GM04504 (cell line): ENCODE data around the gene CHD5.

Experiments
- DNase-seq: peaks from one replicate; pipeline ENCODE4 v3.0.0-alpha.2; 2012; ENCODE audit warnings: low read depth

The CHD5 gene

DNA sequence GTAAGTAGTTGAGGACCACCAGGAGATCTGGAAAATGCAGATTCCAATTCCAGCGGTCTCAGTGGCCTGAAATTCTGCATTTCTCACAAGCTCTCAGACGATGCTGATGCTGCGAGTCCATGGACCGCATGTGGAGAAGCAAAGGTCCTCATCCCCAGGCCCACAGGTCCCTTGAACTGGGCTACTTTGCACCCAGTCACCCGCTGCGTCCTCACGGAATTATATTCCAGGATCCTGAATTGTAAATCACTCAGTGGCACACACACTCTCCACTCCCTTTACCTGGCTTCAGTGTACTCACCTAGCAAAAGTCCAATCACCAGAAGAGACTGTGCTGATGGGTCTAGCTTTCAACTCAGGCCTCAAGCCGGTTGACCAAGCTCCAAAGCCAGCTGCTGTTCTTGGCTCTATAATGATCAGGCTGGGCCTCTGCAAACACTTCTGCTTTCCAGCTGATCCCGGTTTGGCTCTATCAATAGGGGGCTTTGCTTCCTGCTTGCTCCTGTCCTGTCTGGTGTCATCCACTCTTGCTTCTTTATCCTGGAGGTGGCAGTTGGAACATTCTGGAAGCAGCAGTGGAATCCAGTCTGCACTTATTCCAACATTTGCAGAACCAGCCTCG, 20.2 kb upstream of the CHD5 start:
- no peak for DNase-seq

DNA sequence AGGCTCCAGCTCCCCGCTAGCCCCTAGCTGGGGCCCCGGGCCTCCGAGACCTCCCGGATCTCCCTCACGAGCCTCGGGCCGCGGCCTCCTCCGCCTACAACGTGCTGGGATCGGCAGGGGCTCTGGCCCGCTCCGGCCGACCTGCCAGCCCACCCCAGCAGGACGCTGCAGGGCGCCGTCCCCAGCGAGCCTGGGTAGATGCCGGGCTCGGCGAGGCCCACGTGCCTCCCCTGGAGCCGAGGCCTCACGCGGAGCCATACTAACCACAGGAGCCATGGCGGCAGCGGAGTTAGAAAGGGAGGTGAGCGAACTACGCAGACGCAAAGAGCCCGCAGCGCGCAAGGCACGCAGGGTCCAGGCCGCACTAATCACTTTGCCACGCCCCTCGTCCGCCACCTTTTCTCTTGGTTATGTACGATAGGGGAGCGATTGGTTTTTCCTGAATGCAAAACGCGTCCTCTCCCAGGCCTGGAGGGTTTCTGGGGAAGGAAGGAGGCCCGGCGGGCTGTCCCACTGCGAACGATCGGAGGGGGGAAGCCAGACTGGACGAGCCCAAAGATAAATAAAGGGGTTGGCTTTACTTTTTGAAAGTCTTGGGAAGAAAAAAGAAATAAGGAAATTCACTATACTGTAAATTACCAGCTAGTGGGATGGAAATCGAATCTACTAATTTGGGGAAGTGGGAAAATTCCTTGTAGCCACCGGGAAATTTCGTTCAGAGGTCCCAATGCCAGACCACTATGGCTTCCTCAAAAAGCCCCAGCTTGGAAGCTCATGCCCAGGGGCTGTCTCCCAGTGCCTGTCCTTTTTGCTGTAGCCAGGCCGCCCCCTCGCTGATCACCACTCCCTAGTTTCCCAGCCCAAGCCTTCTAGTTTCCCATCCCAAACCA, 19.4 kb upstream of the CHD5 start, which contains the start of gene RPL22:
Gene RPL22, minus strand, starts transcription at position 298 of the 890 bp plus-strand sequence. Its CDS starts 22 bp downstream, at position 276.
- peak; percentile 99 for DNase-seq

DNA sequence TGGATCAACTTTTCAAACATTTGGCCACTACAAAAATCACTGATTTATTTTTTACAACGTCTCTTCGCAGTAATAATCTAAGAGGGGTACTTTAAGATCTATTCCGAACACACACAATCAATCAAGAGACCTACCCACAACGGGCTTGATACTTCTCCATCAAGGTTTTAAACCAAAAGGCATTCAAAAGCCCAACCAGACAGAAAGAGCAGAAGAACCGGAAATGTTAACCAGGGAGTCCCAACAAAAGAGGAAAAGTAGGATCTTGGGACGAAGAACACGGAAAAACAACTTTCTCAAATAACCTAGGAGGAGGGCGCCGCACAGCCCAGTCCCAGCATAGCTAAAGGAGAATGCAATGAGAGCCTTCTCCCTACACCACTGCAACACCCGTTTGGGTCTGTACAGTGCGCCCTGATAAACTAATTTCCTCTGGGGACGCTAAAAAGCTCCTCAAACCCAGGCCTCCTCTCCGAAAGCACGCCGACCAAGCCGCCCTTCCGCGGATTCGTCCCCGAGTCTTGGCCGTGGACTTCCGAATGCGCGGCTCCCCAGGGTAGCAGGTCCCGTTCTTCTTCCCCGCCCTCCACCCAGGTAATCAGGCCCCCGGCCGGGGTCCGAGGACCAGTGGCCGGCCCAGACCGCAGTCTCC, 18.7 kb upstream of the CHD5 start:
- no peak for DNase-seq

DNA sequence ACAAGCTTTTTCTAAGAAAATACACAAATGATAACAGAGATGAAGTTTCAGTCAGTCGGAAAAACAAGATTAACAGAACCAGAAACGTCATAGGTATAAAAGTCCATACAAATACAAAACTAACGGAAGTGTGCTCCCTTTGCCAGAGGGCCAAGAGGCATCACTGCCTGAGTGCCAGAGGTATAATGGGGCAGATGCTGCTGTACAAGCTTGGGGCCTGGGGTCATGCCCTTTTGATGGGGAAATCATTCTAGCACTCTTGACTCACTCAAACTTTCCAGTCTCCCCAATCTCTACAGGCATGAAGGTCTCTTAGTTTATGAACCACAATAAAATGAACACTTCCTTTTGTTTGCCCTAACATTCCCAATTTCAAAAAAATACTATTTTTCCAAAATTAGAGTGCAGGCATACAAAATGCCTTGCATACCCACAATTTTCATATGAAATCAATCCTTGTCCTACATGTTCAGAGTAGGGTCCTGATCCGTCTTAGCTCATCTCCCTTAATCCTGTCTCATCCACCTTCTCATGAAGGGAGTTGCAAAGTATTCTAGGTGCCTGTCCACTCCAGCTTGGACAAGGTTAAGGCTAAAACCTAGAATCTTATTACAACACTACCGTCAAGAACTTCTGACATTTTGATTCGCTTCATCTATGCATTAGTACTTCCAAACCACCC, 17.8 kb upstream of the CHD5 start:
- no peak for DNase-seq

DNA sequence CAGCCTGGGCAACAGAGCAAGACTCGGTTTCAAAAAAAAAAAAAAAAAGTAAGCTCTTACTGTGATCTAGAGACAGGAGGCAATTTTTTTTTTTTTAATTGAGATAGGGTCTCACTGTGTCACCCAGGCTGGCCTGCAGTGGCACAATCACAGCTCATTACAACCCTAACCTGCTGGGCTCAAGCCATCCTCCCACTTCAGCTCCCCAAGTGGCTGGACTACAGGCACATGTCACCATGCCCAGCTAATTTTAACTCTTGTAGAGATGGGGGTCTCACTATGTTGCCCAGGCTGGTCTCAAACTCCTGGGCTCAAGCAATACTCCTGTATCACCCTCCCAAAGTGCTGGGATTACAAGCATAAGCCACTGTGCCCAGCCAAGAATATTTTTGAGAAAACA, 11.8 kb upstream of the CHD5 start:
- no peak for DNase-seq

DNA sequence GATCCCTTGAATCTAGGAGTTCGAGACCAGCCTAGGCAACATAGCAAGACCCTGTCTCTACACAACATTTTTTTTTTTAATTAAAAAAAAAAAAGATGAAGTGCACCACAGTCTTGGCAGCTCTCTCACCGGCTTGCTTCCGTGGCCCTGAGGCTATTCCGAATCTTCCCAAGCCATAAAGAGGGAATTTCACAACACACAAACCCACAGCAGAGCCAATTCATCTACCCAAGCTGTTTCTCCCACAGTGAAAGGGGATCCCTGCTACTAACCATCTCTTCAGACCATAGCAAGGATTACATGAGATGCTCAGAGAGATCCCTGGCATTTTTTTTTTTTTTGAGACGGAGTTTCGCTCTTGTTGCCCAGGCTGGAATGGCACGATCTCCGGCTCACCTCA, 8.3 kb upstream of the CHD5 start:
- no peak for DNase-seq

DNA sequence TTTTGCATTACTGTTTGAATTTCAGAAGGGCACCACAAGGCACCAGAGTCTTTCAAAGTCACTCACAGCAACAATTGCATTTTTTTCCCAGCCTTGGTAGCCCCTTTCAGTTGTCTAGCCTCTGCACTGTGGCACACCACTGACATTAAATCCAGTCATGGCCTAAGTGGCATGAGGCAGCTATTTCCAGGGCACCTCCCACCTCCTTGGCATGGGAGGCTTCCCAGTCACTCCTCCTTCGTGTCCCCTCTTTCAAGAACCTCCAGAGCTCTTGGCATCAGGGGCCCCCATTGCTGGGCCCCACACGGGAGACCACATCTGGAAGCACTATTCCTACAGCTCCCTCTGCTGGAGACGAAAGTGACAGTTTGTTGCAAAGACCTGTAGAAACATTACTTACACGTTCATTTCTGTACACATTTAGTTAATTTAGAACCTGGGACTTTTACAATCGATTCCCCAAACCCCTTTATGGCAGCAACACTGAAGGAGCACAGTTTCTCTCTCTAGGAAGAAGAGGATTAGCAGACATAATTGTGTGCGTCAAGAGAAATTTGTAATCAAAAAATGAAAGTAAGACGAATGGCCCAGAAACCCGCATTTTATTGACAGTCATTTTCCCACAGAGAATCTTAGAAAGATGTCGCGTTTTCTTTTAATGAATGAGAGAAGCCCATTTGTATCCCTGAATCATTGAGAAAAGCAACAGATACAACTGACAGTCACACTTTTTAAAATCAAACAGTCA, 5.7 kb upstream of the CHD5 start:
- no peak for DNase-seq

DNA sequence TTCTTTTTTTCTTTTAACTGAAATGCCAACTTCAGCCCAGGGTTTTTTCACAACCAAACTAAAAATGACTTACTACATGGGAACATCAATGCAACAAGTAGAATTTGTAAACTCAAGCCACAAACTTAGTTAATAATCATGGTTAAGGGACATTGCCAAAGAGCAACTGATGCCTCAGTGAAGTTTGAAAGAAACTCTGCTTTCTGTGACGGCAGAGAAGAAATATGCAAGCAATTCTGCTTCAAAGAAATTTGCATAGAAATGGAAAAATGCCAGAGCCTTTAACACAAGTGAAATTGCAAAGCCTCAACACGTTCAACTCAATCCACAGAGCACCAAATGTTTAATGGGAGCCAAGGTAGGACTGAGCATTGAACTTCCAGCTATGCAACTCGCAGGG, 5.0 kb upstream of the CHD5 start:
- no peak for DNase-seq

DNA sequence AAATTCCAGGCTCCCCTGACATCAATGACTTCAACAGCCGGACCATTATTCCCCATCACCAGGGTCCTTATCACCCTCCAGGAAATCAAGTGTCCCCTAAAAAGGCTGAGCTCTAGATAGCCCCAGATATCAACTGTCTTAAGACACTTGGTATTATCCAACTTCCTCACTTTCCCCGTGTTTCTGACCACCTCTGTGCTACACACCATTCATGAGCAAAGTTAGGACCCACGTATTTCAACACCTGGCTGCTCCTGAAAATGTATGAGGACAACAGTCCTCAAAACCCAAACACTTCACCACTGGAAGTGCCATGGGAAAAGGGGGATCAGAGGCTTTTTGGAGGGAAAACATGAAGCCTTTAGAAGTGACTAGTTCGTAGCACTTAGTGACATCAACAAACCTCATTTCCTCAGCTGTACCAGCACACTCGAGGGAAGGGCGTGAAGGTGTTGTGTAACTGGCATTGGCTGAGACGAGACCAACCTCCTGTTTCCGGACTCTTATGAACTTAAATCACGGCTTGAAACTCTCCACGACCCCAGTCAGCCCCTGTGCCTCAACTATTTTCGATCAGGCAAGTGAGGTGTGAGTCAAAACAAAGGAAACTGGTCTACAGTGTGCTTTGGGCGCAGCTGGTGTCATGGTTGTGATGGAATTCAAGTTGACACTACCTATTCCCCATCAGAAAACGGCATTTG, 4.1 kb upstream of the CHD5 start:
- DNase-seq, result no peak

DNA sequence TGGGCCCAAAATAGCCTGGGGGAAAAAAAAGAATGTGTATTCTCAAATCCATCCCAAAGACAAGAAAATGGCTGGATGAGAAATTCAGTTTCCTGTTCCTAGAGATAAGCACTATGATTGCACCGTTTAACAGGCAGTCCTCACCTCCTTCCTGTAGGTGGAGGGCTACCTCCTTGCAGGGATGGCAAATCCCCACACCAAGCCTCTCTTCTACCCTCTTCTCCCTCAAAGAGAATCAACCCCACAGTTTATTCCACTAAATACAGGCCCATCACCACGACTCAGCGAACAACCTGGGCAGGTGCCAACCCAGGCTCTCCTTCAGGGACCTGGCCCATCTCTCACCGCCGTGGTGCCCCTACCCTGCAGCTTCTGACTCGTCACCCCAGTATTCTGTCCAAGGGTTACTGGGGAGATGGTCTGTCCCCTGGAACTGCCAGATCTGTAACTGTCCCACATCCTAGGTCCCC, 3.4 kb upstream of the CHD5 start:
- no peak for DNase-seq

DNA sequence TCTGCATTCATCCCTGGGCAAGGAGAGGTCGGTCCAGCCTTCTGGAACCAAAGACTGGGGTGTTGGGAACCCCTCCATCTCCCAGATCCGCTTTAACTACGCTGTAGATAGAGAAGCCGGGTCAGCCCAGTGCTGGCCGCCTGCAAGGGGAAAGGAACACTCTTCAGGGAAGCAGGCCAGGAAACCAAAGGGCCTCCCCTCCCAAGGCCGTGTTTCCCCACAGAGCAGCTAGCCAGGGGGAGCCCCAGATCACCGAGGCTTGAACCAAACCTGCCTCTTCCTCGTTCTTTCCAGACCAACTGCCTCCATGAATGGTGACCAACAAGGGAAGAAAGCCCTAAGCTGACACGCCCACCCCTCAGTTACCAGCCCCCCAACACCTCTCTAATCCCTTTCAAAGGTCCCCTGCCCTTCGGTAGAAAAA, 1.2 kb upstream of the CHD5 start:
- DNase-seq, result no peak

DNA sequence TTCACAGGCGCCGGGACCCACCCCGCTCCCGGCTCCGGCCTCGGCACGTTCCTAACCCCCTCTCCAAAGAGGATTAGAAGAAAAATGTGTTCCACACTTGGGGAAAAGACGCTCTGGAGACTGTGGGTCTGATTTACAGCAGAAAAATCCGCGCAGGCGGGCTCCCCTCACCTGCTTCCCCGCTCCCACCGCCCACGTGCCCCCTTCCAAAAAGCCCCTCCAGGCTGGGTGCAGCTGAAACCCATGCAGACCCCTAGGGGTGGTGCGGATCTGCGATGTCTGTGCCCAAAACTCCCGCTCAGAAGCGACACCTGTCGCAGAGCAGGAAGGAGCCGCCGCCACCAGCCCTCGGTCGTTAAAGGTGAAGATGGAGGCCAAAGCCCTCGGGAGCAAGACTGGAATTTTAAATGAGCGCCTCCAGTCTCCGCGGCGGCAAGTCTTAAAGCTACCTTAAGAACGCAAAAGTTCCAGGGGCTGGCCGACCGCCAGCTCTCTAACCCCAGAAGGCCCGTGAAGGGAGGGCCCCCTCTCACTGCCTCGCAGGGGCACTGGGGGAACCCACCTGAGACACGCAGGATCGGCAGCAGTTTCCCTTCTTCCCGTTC, 688 bp upstream of the CHD5 start:
- DNase-seq, result no peak

DNA sequence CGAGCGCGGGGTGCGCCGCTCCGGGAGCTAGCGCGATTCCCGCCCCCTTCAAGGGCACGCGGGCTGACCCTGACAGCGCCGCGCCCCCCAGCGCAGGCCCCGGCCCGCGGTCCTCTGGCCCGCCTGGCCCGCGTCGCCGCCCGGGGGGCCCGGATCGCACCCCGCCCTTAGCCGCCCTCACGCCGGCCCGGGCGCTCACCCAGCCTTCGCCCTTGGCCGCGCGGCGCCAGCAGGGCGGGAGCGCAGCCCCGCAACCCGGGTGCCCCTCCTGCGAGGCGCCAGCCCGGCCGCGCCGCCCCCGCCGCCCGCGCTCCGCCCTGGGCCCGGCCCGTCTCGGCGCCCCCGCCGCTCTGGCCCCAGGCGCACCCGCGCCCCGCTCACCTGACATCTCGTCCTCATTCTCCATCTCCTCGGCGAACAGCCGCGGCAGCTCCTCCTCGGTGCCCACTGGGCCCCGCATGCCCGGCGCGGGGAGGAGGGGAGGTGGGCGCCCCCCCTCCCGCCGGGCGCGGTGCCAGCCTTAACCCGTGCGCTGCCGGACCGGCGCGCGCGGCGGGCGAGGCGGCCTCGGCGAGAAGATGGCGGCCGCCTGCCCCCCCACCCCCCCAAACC, 451 bp downstream of the CHD5 start:
- DNase-seq, result no peak

DNA sequence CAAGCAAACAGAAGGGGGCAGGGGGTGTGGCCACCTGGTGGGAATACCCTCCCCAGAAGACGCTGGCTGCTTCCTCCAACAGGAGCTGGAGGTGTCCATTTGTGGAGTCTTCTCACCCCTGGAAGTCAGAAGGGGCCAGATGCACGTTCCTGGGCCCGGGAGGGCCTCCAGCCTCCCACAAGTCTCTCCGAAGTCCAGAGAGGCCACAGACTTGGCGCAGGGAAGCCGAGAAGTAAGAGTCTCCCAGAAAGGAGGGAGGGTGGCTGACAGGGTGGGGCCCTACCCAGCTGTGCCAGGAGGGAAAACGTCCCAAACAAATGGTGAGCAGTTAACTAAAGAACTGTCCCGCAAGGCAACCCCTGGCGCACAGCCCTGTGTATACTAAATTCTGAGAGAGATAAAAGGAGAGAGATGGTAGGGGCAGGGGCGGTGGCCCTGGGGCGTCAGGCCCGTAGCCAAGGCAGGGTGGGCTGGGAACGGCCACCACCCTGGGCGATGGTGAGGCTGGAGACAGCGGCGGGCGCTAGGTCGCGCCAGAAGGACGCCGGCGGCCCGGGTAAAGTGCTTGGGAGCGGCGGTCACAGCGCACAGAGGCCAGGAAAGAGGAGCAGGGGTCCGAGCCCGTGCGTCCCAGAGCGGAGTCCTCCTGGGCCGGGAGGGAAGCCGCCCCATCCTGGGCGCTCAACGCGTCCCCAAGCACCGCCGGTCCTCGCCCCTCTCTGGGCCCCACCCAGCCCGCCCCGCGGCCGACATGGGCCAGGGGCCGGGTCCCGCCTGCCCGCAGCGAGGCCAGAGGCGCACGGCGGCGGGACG, 1.2 kb downstream of the CHD5 start:
- DNase-seq, result no peak

DNA sequence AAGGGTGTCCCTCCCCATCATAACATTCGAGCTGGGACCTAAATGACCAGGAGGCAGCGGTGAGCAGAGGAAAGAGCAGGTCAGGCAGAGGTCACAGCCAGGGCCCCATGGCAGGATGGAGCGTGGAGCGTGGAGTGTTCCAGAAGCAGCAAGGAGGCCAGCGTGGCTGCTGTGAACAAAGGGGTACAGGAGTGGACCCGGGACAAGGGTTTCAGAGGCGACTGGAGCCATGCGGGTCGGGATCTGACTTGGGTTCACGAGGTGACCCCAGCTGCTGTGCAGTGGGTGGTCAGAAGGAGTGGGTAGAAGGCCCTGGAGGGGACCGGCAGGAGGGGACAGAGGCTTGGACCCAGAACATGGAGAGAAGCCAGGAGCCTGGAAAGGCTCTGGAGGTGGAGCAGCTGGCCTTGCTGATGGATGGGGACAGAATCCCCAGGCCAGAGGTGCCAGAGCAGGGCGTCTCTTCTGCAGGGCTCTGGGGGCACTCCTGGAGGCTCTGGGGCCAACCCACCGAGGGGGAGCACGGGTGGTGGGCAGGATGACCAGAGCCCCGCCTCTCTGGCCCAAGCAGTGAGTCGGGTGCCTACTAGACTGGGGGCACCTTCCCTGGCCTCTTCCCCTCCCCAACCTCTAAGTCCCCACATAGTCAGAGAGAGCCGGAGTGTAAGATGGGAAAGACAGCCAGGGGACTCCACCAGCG, 2.3 kb downstream of the CHD5 start:
- DNase-seq, result no peak

DNA sequence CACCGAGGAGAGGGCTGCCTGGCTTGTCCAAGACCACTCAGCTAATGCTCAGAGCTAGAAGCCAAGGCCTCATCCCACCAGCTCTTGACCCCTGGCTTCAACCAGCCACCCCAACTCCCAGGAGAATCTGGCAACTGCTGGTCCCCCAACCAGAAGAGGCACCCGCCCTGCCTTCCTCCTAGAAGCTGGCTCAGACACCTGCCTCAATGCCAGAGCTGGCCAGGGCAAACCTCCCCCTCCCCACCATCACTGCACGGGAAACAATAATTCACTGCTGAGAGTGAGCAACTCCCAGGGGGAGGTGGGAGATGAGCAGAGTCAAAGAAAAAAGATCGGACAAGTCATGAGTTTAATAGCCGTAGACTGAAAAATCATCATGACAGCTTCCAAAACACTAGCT, 3.3 kb downstream of the CHD5 start:
- no peak for DNase-seq

DNA sequence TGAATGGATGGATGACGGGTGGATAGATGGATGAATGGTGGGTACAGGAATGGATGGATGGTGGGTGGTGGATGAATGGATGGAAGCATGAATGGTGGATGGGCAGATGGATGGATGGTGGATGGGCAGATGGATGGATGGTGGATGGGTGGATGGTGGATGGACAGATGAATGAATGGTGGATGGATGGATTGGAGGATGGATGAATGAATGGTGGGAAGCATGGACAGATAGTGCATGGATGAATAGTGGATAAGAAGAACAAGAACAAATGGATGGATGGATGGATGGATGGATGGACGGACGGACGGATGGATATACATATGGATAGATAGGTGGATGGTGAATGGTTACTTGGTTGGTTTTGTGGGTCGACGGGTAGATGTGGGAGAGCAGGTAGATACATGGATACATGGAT, 4.7 kb downstream of the CHD5 start:
- DNase-seq, result no peak

DNA sequence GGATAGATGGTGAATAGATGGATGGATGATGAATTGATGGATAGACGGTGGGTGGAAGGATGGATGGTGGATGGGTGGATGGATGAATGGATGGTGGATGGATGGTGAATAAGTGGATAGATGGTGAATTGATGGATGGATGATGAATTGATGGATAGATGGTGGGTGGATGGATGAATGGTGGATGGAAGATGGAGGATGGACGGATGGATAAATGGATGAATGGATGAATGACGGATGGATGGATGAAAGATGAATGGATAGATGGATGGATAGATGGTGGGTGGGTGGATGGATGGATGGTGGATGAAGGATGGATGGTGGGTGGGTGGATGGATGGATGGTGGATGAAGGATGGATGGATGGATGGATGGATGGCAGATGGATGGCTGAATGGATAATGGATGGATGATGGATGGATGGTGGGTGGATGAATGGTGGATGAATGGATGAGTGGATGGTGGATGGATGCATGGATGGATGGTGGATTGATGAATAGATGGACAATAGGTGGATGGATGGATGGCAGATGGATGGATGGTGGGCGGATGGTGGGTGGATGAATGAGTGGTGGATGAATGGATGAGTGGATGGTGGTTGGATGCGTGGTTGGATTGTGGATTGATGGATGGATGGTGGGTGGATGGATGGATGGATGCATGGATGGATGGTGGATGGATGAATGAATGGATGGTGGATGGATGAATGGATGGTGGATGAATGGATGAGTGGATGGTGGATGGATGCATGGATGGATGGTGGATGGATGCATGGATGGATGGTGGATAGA, 5.3 kb downstream of the CHD5 start:
- DNase-seq, result no peak
